ENCODE measurements around the gene ARHGEF7.

The ARHGEF7 gene

GRCh38 chr13:111278743-111279652 is 163.9 kb downstream of the ARHGEF7 start:
- DNase-seq (ENCODE audit: low spot score): no peak

- DNase-seq (ENCODE audit: low spot score): no peak
Observed at GRCh38 chr13:111280226-111280625, 165.1 kb downstream of the ARHGEF7 start.

DNA sequence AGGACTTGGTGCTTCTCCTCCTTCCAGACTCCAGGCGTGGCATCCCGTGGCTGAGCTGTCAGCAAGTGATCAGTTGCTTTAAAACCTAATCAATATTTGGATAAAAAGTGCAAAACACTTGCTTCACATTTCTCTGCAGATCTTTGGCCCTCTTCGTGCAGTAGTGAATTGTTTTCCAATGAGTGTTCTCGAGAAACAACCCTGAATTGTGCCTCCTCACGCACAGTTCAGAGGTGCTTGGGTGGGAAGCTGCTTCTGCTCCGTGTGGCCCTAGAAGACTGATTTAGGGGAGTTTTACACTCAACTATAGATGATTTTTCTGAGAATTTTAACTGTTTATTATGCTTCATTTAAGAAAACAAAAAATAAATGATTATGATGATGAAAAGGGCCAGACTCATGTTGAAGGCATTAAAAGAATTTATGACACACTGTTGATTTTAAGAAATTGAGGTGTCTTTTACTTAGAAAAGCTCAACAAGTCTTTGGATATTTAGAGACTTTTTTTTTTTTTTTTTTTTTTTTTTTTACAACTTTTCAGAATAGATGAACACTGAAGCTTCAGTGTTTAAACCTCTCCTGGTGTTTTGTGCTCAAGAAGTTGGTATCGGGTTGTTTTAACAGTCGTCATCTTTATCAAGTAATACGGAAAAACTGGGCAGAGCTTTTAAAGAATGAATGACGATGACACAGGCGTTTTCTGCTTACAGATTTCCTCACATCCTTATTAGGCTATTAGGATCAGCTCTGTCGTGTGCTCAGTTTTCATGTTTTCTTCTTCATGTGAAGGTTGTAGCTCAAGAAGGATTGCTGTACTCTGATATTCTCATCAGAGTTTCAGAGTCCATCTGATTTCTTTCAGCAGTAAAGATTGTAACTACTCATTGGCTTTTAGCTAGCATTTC is 165.8 kb downstream of the ARHGEF7 start:
- no peak for DNase-seq (ENCODE audit: low spot score)

DNA sequence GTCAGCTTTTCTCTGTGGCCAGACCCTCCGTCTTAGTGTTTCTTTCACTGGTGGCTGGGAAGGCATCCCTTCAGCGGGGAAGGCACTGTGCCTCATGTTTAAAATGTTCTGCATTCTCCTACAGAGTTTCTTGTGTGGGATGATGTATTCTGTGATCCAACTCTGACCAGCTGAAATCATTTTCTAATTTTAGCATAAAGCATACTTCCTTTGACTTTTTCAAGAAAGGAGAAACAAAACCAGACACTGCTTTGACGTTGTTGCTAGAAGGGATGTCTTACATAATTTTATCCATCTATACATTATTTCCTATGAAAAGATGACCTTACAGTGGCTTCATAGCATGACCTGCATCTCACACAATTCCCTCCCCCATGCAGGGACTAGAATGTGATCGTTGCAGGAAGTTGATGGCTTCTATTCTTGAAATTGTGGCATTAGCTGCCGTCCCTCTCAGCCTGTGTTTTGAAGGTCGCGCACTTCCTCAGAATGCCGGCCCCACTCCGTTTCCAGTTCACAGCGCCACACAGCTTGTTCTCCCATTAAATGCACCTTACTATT is 166.7 kb downstream of the ARHGEF7 start:
- peak; percentile 51 for DNase-seq (ENCODE audit: low spot score)

- no peak for DNase-seq (ENCODE audit: low spot score)
Observed at GRCh38 chr13:111282425-111282824, 167.3 kb downstream of the ARHGEF7 start.

GRCh38 chr13:111282997-111283396 is 167.9 kb downstream of the ARHGEF7 start:
- DNase-seq (ENCODE audit: low spot score): no peak

- no peak for DNase-seq (ENCODE audit: low spot score)
Observed at GRCh38 chr13:111283457-111283856, 168.3 kb downstream of the ARHGEF7 start.

DNA sequence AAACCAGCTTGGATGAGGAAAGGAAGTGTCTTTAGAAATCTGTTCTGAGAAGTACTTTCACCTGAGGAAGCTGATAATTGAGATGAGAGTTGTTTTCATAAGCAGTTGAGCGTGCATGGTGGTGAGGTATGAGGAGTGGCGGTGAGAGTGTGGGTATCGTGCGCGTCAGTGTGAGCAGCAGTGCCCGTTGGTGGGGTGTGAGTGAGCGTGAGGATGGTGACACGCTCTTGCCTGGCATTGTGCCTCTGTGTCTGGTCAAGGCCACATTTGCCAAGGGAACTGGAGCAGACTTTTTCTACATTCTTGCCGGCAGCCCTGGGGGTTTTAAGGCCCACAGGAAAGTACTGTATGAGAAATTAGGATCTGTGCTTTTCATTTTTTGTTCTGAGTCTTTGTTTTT is 168.9 kb downstream of the ARHGEF7 start:
- DNase-seq (ENCODE audit: low spot score): no peak

GRCh38 chr13:111284565-111284964 is 169.5 kb downstream of the ARHGEF7 start:
- no peak for DNase-seq (ENCODE audit: low spot score)

GRCh38 chr13:111286162-111286561 is 171.1 kb downstream of the ARHGEF7 start:
- no peak for DNase-seq (ENCODE audit: low spot score)

- DNase-seq (ENCODE audit: low spot score): no peak
Observed at GRCh38 chr13:111286749-111287148, 171.6 kb downstream of the ARHGEF7 start.

DNA sequence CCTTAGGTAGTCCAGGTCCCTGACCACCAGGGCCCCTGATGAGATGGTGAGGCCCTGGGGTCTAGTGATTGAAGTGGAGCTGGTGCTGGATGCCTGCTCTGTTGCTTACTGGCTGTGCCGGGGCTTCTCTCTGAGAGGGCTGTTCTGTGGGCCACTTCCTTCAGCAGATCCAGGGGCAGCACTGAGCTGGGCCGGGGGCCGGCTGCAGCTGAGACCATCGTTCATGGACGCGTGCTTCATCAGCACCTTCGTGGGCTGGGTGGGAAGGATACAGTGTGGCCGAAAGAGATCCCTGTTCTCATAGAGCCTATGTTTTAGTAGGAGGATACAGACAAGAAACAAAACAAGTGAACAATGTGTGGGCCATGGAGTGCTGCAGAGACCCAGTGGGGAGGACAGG is 172.1 kb downstream of the ARHGEF7 start:
- no peak for DNase-seq (ENCODE audit: low spot score)

GRCh38 chr13:111288276-111288675 is 173.2 kb downstream of the ARHGEF7 start:
- no peak for DNase-seq (ENCODE audit: low spot score)

DNA sequence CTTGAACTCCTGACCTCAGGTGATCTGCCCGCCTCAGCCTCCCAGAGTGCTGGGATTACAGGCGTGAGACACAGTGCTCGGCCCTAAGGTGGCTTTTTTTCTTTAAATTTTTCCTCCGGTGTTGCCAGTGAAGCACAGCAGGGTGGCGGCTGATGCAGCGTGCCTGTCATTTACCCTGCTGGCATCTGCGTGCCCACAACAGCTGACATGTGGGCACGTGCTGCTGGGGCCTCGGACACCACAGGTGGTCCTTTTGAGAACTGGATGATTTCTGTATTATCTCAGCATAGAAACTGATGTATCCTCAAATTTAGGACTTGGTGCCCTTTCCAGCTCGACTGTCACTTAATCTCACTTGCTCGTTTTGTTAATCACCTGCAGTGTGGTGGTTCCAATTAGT is 174.1 kb downstream of the ARHGEF7 start:
- DNase-seq (ENCODE audit: low spot score): no peak

- no peak for DNase-seq (ENCODE audit: low spot score)
Observed at GRCh38 chr13:111291908-111292307, 176.8 kb downstream of the ARHGEF7 start.

GRCh38 chr13:111292710-111293485 is 177.8 kb downstream of the ARHGEF7 start:
- DNase-seq (ENCODE audit: low spot score): peak; percentile 60

DNA sequence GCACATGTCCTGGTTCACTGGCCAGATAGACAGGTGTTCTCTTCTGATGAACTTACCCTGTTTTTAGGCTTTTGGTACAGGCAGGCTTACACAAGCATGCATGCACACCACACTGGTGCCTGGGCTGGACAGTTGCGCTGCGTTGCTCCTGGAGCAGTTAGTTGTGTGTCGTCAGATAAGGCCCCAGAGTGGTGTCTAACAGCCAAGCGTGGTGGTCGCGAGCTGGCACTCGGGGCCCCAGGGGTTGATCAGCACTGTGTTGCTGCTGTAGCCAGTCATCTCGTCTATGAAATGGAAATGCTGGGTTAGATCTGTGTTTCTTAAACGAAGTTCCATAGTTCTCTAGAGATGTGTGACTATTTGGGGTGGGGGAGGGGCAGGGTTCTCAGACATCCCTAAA is 180.8 kb downstream of the ARHGEF7 start:
- no peak for DNase-seq (ENCODE audit: low spot score)

GRCh38 chr13:111296417-111296816 is 181.3 kb downstream of the ARHGEF7 start:
- DNase-seq (ENCODE audit: low spot score): no peak

- DNase-seq (ENCODE audit: low spot score): no peak
Observed at GRCh38 chr13:111298214-111298975, 183.3 kb downstream of the ARHGEF7 start.

- DNase-seq (ENCODE audit: low spot score): no peak
Observed at GRCh38 chr13:111302045-111302726, 187.1 kb downstream of the ARHGEF7 start.
